Head of caudate nucleus (tissue), 42 donors: ENCODE measurements around the gene OR10K2.
"Not testable (repeated sequence)": the region's sequence is repeated elsewhere in the genome, so short reads cannot be mapped to it uniquely, and the experiment has no call there.

ENCODE experiments used
- DNase-seq, 42 donors: peaks; one replicate each; pipeline versions ENCODE4 v3.0.0 to v3.0.0-alpha.2; 2020 to 2021; ENCODE audit warnings: mixed read lengths in 7 of 42
- intact Hi-C: fragments of 100-400 bp; cut with DNase I; formaldehyde crosslinking; loops from one replicate; pipeline ENCODE4 v1.15.0; 2022

Gene OR10K2

GRCh38 chr1:158374860-158375259 is 51.2 kb downstream of the OR10K2 start:
- no peak for DNase-seq
- intact Hi-C loops, result no loop called here

DNA sequence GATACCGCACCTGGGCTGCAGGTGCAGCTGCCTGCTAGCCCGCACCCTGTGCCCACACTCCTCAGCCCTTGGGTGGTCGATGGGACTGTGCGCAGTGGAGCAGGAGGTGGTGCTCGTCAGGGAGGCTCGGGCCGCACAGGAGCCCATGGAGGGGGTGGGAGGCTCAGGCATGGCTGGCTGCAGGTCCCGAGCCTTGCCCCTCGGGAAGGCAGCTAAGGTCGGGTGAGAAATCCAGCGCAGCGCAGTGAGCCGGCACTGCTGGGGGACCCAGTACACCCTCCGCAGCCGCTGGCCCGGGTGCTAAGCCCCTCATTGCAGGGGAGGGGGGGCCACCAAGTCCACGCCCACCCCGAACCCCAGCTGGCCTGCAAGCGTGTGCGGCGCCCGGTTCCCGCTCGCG is 51.9 kb downstream of the OR10K2 start:
- DNase-seq, intact Hi-C loops: not testable (repeated sequence)

- intact Hi-C loops, result no loop called here
- DNase-seq, result no peak
Observed at GRCh38 chr1:158371188-158371953, 54.7 kb downstream of the OR10K2 start.
